HEK293 (cell line): ENCODE measurements around the gene ABHD12.

Experiments
- CTCF ChIA-PET: fragments of 350-600 bp; formaldehyde crosslinking; extraction: SDS; loops from one replicate; lab custom pipeline; 2021; ENCODE audit warnings: antibody characterized with exemption; lab: Yijun Ruan, JAX
- POLR2A ChIA-PET: fragments of 300-600 bp; formaldehyde crosslinking; extraction: SDS; loops from one replicate; lab custom pipeline; 2020; ENCODE audit warnings: antibody characterized with exemption, inconsistent platforms; lab: Yijun Ruan, JAX
- H3K27ac ChIP-seq: fragments of 200-500 bp; sonication (Bioruptor generic); 2 replicates; pipeline ENCODE4 v1.5.1; 2014; ENCODE audit warnings: low read depth, low read length, control low read depth, inconsistent platforms; ENCODE audit errors: extremely low read depth
- H3K36me3 ChIP-seq, 2 experiments: fragments of 200-500 bp in 1 of 2; sonication (Bioruptor generic) in 1 of 2; 1 replicate in 1 of 2; 2 replicates in 1 of 2; pipeline ENCODE4 v1.5.1; 2014 to 2017; ENCODE audit warnings: inconsistent platforms in 2 of 2, low read length in 2 of 2; ENCODE audit not compliant: control insufficient read depth in 2 of 2, insufficient read depth in 1 of 2
- H3K4me1 ChIP-seq: fragments of 200-500 bp; sonication (Bioruptor generic); 2 replicates; pipeline ENCODE4 v1.5.1; 2014; ENCODE audit warnings: mild to moderate bottlenecking, low read length, inconsistent platforms; ENCODE audit not compliant: control insufficient read depth, insufficient read depth
- H3K4me3 ChIP-seq: 2 replicates; pipeline ENCODE4 v1.5.1; 2011; ENCODE audit warnings: low read depth, mild to moderate bottlenecking, control low read depth, low read length, moderate library complexity
- H3K9me3 ChIP-seq: fragments of 200-500 bp; sonication (Bioruptor generic); 2 replicates; pipeline ENCODE4 v1.5.1; 2014; ENCODE audit warnings: low read depth, low read length, inconsistent platforms; ENCODE audit not compliant: control insufficient read depth, insufficient read depth
- KLF16 ChIP-seq: fragments of 450-650 bp; formaldehyde crosslinking; IDR thresholded peaks from 2 replicates; pipeline ENCODE4 v1.5.1; 2017; ENCODE audit warnings: missing biosample characterization, missing genetic modification characterization
- PRDM2 ChIP-seq: fragments of 450-650 bp; formaldehyde crosslinking; IDR thresholded peaks from 2 replicates; pipeline ENCODE4 v1.5.1; 2016; ENCODE audit warnings: missing biosample characterization, missing genetic modification characterization, borderline replicate concordance
- REPIN1 ChIP-seq: fragments of 450-650 bp; formaldehyde crosslinking; IDR thresholded peaks from 2 replicates; pipeline ENCODE4 v1.5.1; 2017; ENCODE audit warnings: missing biosample characterization, missing genetic modification characterization, low read depth
- SALL2 ChIP-seq: fragments of 450-650 bp; formaldehyde crosslinking; IDR thresholded peaks from 2 replicates; pipeline ENCODE4 v1.5.0; 2017; ENCODE audit warnings: missing biosample characterization, mild to moderate bottlenecking, missing genetic modification characterization, borderline replicate concordance
- TCF7L2 ChIP-seq: IDR thresholded peaks from 2 replicates; pipeline ENCODE4 v1.6.1; 2011; ENCODE audit warnings: low read depth, mild to moderate bottlenecking, inconsistent platforms, low read length, moderate library complexity, borderline replicate concordance
- TRIM28 ChIP-seq: IDR thresholded peaks from 2 replicates; pipeline ENCODE4 v1.6.1; 2011; ENCODE audit warnings: low read length, control low read depth, borderline replicate concordance
- ZBTB1 ChIP-seq: fragments of 450-650 bp; formaldehyde crosslinking; IDR thresholded peaks from 2 replicates; pipeline ENCODE4 v1.5.1; 2016; ENCODE audit warnings: missing biosample characterization, missing genetic modification characterization
- ZFP37 ChIP-seq: fragments of 450-650 bp; formaldehyde crosslinking; IDR thresholded peaks from 2 replicates; pipeline ENCODE4 v1.5.1; 2016; ENCODE audit warnings: missing biosample characterization, missing genetic modification characterization
- ZNF140 ChIP-seq: fragments of 450-650 bp; formaldehyde crosslinking; IDR thresholded peaks from 2 replicates; pipeline ENCODE4 v1.5.1; 2016; ENCODE audit warnings: missing biosample characterization, missing genetic modification characterization
- ZNF148 ChIP-seq: fragments of 450-650 bp; formaldehyde crosslinking; IDR thresholded peaks from 2 replicates; pipeline ENCODE4 v1.5.0; 2017; ENCODE audit warnings: missing biosample characterization, missing genetic modification characterization, borderline replicate concordance
- ZNF239 ChIP-seq: fragments of 450-650 bp; formaldehyde crosslinking; IDR thresholded peaks from 2 replicates; pipeline ENCODE4 v1.5.1; 2016; ENCODE audit warnings: missing biosample characterization, missing genetic modification characterization
- ZNF621 ChIP-seq: fragments of 450-650 bp; formaldehyde crosslinking; IDR thresholded peaks from 2 replicates; pipeline ENCODE4 v1.5.1; 2017; ENCODE audit warnings: missing biosample characterization, missing genetic modification characterization
- ZNF624 ChIP-seq: fragments of 450-650 bp; formaldehyde crosslinking; IDR thresholded peaks from 2 replicates; pipeline ENCODE4 v1.5.1; 2017; ENCODE audit warnings: missing biosample characterization, missing genetic modification characterization
- ZNF785 ChIP-seq: fragments of 450-650 bp; formaldehyde crosslinking; IDR thresholded peaks from 2 replicates; pipeline ENCODE4 v1.5.1; 2016; ENCODE audit warnings: missing biosample characterization, missing genetic modification characterization
- TF ChIP-seq, protein P1 (sequence below): fragments of 450-650 bp; formaldehyde crosslinking; IDR thresholded peaks from 2 replicates; pipeline ENCODE4 v1.5.1; 2016; ENCODE audit warnings: missing biosample characterization, missing genetic modification characterization, borderline replicate concordance
- TF ChIP-seq, protein P2 (sequence below): fragments of 450-650 bp; formaldehyde crosslinking; IDR thresholded peaks from 2 replicates; pipeline ENCODE4 v1.5.1; 2016; ENCODE audit warnings: missing biosample characterization, missing genetic modification characterization

Gene ABHD12

DNA sequence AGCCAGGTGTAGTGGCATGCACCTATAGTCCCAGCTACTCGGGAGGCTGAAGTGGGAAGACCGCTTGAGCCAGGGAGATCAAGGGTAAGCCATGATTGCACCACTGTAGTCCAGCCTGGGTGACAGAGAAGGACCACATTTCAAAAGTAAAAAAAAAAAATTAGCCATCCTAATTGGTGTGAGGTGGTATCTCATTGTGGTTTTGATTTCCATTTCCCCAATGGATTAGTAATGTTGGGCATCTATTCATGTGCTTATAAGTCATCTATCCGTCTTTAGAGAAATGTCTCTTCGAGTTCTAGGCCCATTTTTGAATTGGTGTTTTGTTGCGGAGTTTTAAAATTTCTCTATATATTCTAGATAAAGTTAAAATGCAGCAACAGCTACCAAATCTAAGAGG is 21.7 kb downstream of the ABHD12 start:
- H3K9me3 ChIP-seq, result no peaks in the 10 kb centered on the region
- no peaks in the 10 kb centered on the region; a peak in 1 of 3 replicates for H3K36me3 ChIP-seq
- H3K27ac ChIP-seq, result no peak overlapping the region
- CTCF ChIA-PET, result no interaction called here
- 0 out of 2 replicates have a peak, but pooled peaks cover 3% of the 10 kb centered on the region for H3K4me1 ChIP-seq
- no peak for TF ChIP-seq ZNF148
- TF ChIP-seq ZFP37 (tag by site-specific recombination), result no peak
- TF ChIP-seq, protein P1, sequence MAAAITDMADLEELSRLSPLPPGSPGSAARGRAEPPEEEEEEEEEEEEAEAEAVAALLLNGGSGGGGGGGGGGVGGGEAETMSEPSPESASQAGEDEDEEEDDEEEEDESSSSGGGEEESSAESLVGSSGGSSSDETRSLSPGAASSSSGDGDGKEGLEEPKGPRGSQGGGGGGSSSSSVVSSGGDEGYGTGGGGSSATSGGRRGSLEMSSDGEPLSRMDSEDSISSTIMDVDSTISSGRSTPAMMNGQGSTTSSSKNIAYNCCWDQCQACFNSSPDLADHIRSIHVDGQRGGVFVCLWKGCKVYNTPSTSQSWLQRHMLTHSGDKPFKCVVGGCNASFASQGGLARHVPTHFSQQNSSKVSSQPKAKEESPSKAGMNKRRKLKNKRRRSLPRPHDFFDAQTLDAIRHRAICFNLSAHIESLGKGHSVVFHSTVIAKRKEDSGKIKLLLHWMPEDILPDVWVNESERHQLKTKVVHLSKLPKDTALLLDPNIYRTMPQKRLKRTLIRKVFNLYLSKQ, result no peak
- TF ChIP-seq ZNF785, result no peak
- no peak for TF ChIP-seq KLF16 (tag by site-specific recombination)
- no peak for TF ChIP-seq SALL2 (tag by site-specific recombination)
- no peak for TF ChIP-seq REPIN1 (tag by site-specific recombination)
- TF ChIP-seq ZNF621 (tag by site-specific recombination), result no peak
- TF ChIP-seq ZBTB1 (tag by site-specific recombination), result no peak
- TF ChIP-seq ZNF624, result no peak
- no peak for TF ChIP-seq TRIM28
- TF ChIP-seq, protein P2, sequence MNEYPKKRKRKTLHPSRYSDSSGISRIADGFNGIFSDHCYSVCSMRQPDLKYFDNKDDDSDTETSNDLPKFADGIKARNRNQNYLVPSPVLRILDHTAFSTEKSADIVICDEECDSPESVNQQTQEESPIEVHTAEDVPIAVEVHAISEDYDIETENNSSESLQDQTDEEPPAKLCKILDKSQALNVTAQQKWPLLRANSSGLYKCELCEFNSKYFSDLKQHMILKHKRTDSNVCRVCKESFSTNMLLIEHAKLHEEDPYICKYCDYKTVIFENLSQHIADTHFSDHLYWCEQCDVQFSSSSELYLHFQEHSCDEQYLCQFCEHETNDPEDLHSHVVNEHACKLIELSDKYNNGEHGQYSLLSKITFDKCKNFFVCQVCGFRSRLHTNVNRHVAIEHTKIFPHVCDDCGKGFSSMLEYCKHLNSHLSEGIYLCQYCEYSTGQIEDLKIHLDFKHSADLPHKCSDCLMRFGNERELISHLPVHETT (tag by site-specific recombination), result no peak
- no peak for TF ChIP-seq ZNF239 (tag by site-specific recombination)
- no peak for TF ChIP-seq PRDM2
- no peak for TF ChIP-seq TCF7L2
- TF ChIP-seq ZNF140 (tag by site-specific recombination), result no peak
- TF ChIP-seq, all 188 proteins: peak for 0
- POLR2A ChIA-PET, result interaction anchor here (1.2 kb wide), 1 partner anchor 38 kb away, joined by 3 read pairs; the partner anchor contains the start of gene GINS1
- no peak overlapping the region for H3K4me3 ChIP-seq
